HG03354 (cell line): ENCODE results near the gene DPF3.
"Not testable (repeated sequence)": the region's sequence is repeated elsewhere in the genome, so short reads cannot be mapped to it uniquely, and the experiment has no call there.

Experiments used
- ATAC-seq: cut with Tn5 transposase; IDR thresholded peaks from one replicate; pipeline ENCODE4 v1.9.1; 2021; ENCODE audit warnings: mild to moderate bottlenecking; ENCODE audit not compliant: unreplicated experiment, poor library complexity, severe bottlenecking

DPF3 gene

DNA sequence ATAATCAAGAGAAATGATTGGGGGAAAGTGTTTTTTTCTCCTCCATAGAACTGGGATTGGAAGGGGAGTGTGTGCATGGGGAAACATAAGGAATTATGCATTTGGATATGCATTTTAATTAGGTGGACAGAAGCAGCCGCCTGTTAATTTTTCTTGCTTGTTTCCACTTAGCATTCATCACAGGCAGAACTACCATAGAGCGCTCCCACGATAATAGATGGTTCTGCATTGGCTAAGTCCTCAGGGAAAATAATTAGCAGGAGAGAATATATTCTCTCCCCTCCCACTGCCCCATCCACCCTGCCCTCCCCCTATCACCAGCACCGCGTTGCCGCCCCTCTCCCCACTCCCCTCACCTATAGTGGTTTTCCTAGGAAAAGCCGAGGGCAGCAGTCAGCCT lies 11.4 kb downstream of the DPF3 start:
- no peak for ATAC-seq

GRCh38 chr14:72882047-72882446 lies 11.9 kb downstream of the DPF3 start:
- ATAC-seq = no peak

- ATAC-seq = no peak
These were observed 12.4 kb downstream of the DPF3 start for GRCh38 chr14:72881543-72881942.

- ATAC-seq = no peak
These were observed 13.1 kb downstream of the DPF3 start for GRCh38 chr14:72880820-72881219.

- ATAC-seq = no peak
These were observed 13.7 kb downstream of the DPF3 start for GRCh38 chr14:72880164-72880563.

DNA sequence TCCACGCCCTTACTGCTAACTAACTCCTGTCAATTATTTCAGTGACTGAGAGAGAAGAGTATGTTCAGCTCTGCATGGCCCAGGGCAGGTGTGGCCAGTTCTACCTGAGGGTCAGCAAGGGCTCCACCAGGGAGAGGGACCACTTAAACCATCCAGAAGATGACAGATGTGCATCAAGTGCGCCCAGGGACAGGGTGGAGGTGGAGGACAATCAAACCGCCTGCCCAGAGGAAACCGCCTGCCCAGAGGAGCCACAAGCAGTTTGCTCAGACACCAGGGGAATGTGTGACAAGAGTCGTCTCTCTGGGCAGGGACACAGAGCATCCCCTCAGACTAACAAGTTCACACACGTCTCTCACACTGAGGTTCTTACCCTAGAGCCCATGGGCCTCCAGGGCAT lies 14.5 kb downstream of the DPF3 start:
- no peak for ATAC-seq

DNA sequence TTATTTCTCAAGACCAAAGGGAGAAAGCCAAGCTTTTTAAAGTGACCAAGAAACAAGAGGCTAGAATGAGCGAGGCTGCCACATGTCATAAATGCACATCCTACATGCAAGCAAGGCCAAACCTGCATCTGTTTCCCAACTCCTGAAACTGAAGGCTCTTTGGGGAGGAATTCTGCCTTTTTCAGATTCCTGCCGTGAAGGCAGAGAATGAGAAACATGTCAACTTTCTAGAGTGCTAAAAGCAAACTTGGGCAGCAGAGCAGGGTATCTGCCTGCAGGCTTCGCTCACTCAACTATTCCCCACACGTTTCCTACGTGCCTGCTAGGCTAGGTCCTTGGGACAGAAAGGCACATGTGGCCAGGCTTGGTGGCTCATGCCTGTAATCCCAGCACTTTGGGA lies 15.2 kb downstream of the DPF3 start:
- no peak for ATAC-seq

GRCh38 chr14:72876710-72877063 lies 17.2 kb downstream of the DPF3 start:
- ATAC-seq = no peak

DNA sequence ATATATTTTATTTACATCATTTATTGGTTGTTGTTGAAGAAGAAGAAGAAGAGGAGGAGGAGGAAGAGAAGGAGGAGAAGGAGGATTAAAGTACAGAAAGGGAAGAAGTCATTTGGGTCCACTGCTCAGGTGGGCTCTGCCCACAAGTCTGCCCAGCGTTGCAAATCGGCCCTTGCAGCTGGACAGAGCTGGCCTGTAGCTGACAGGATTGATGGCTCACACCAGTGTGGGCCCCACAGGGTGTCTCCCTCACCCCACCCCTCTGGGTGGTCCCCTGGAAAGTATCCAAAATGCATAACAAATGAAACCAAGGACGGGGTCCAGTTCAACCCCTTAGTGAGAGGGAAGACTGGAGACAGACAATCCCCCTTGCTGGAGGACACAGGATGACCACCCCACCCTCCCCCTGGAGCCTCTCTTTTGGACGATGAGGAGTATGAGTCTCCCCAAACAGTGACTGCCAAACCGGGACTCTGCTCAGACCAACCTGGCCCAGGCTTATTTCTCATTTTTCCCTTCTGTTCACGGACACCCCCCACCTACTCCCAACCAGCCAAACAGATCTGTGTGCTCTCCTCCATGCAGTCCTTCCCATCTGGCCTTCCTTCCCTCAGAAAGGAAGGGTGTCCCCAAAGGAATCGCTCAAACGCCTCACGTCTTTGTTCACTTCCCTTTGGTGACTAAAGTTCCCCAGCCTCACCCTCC lies 17.7 kb downstream of the DPF3 start:
- ATAC-seq = no peak

DNA sequence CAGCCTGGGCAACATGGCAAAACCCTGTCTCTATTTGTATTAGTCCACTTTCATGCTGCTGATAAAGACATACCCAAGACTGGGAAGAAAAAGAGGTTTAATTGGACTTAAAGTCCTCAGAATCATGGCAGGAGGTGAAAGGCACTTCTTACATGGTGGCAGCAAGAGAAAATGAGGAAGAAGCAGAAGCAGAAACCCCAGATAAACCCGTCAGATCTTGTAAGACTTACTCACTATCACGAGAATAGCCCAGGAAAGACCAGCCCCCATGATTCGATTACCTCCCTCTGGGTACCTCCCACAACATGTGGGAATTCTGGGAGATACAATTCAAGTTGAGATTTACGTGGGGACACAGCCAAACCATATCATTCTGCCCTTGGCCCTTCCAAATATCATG lies 23.0 kb downstream of the DPF3 start:
- not testable (repeated sequence) for ATAC-seq

GRCh38 chr14:72869407-72870329 lies 24.2 kb downstream of the DPF3 start:
- ATAC-seq = no peak

DNA sequence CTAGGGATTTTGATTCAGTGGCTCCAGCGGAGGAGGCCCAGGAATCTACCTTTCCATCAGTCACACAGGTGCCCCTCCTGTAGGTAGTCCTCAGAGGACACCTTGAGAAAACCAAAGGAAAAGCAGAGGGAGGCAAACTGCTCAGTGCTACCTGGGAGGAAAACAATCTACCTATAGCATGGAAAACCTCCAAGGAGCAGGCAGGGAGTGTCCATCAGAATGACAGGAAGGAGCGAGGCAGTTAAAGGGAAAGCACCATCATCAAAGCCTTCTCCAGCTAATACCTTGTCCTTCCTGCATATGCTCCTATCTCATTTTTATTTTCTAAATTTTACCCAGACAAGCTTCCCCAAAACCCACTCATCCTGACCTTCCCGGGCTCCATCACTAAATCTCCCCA lies 25.4 kb downstream of the DPF3 start:
- no peak for ATAC-seq

GRCh38 chr14:72864712-72865365 lies 29.1 kb downstream of the DPF3 start:
- ATAC-seq = no peak

GRCh38 chr14:72863216-72864006 lies 30.5 kb downstream of the DPF3 start:
- no peak for ATAC-seq

GRCh38 chr14:72856530-72857266 lies 37.2 kb downstream of the DPF3 start:
- ATAC-seq = no peak

DNA sequence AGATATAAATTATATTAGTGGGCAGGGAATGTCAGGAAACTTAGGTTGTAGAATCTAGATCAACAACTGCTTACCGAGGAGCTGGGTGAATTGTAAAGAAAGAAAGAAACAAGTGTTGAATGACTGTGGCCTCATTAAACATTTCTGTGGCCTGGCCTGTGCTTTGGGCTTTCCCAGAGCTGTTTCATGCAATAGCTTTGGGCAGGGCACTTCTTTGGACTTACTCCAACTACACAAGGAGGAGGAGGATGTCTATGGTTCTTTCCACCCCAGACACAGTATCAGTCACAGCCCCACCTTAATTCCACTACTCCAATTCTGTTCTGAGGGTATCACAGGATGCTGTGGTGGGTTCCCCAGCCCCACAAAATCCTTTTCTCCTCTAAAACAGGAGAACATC lies 38.0 kb downstream of the DPF3 start:
- ATAC-seq = no peak

- ATAC-seq = no peak
These were observed 41.7 kb downstream of the DPF3 start for GRCh38 chr14:72852194-72852593.

GRCh38 chr14:72851635-72852034 lies 42.3 kb downstream of the DPF3 start:
- no peak for ATAC-seq

GRCh38 chr14:72850360-72850759 lies 43.5 kb downstream of the DPF3 start:
- ATAC-seq = no peak
